T-helper 1 cell treated with Interleukin-12 subunit alpha and Interleukin-12 subunit beta and Interleukin-4 antibody, amounts not matched to agents 30 μg/mL and 1 μg/mL, for 36 hours (primary cell): ENCODE measurements around the gene DYNC1LI1.

Source experiments
- H3K27ac Mint-ChIP-seq: one replicate; pipeline ENCODE4 v1.8.0; 2021; ENCODE audit warnings: mild to moderate bottlenecking, mixed read lengths
- H3K27me3 Mint-ChIP-seq: one replicate; pipeline ENCODE4 v1.8.0; 2021; ENCODE audit warnings: low read depth, mixed read lengths
- H3K36me3 Mint-ChIP-seq: one replicate; pipeline ENCODE4 v1.8.0; 2021; ENCODE audit warnings: low read depth, mixed read lengths
- H3K4me1 Mint-ChIP-seq: one replicate; pipeline ENCODE4 v1.8.0; 2021; ENCODE audit warnings: low read depth, mixed read lengths
- H3K4me3 Mint-ChIP-seq: one replicate; pipeline ENCODE4 v1.8.0; 2021; ENCODE audit warnings: mild to moderate bottlenecking, moderate library complexity, mixed read lengths
- H3K9me3 Mint-ChIP-seq: one replicate; pipeline ENCODE4 v1.8.0; 2021; ENCODE audit warnings: mixed read lengths

Gene DYNC1LI1

DNA sequence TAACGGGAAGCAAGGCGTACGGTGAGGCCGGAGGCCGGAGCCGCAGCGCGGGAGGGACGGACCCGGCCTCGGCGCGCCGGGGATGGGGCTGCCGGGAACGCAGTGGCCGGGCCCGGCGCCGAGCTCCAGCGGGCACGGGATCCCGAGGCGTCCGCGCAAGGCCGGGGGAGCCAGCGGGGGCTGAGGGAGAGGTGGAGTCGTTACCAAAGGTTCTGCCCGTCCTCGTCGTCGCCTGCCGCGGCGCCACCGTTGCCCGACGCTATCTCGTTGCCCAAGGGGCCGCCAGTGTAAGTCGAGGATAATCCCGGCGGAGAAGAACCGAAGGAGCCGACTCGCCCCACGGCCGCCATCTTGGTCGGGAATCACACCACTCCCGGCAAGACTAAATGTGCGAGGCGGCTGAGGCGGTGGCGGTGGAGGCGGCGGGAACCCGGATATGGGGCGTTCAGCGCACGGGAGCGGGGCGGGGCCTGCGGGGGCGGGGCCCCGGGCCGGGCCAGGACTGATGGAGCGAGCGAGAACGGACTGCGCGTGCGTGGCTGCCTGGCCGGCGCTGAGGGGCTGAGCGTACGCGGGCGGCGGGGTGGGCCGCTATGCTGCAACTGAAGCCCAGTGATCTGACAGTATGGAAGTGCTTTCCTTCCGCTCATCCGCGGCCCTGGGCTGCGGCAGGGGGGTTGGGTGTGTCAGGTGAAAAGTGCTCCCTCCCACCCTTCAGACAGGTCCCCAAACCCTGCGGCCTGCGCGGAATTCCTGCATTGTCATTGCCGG is at the start of gene DYNC1LI1:
Gene DYNC1LI1 (minus strand): TSS at position 438 of the 771 bp plus-strand sequence. CDS start 88 bp downstream, at position 350.
- peak within 1 kb of the TSS; percentile 85 for H3K27ac Mint-ChIP-seq
- peak within 1 kb of the TSS; percentile 88 for H3K4me3 Mint-ChIP-seq
- peaks cover 4% of the 10 kb centered on the region for H3K36me3 Mint-ChIP-seq
- no peaks in the 10 kb centered on the region for H3K27me3 Mint-ChIP-seq
- H3K9me3 Mint-ChIP-seq: no peaks in the 10 kb centered on the region
- peaks cover 19% of the 10 kb centered on the region for H3K4me1 Mint-ChIP-seq

- peaks cover 27% of the 10 kb centered on the region for H3K27me3 Mint-ChIP-seq
Measured at GRCh38 chr3:32619395-32619794, 48.7 kb upstream of the DYNC1LI1 start.

GRCh38 chr3:32616267-32616962 is 45.8 kb upstream of the DYNC1LI1 start:
- H3K4me3 Mint-ChIP-seq: no peak overlapping the region
- H3K36me3 Mint-ChIP-seq: no peaks in the 10 kb centered on the region
- no peak overlapping the region for H3K27ac Mint-ChIP-seq
- no peaks in the 10 kb centered on the region for H3K4me1 Mint-ChIP-seq
- peaks cover 18% of the 10 kb centered on the region for H3K27me3 Mint-ChIP-seq
- peaks cover 8% of the 10 kb centered on the region for H3K9me3 Mint-ChIP-seq

More at GRCh38 chr3:32619395-32619794, 48.7 kb upstream of the DYNC1LI1 start:
- H3K36me3 Mint-ChIP-seq: no peaks in the 10 kb centered on the region
- H3K4me1 Mint-ChIP-seq: no peaks in the 10 kb centered on the region
- no peak overlapping the region for H3K27ac Mint-ChIP-seq
- H3K9me3 Mint-ChIP-seq: peaks cover 8% of the 10 kb centered on the region
- H3K4me3 Mint-ChIP-seq: no peak overlapping the region

- H3K9me3 Mint-ChIP-seq: peaks cover 8% of the 10 kb centered on the region
- H3K4me3 Mint-ChIP-seq: no peak overlapping the region
- peaks cover 10% of the 10 kb centered on the region for H3K27me3 Mint-ChIP-seq
- no peak overlapping the region for H3K27ac Mint-ChIP-seq
- H3K36me3 Mint-ChIP-seq: no peaks in the 10 kb centered on the region
- no peaks in the 10 kb centered on the region for H3K4me1 Mint-ChIP-seq
Measured at GRCh38 chr3:32614956-32615355, 44.3 kb upstream of the DYNC1LI1 start.

- Mint-ChIP-seq H3K4me1 (no peaks in the 10 kb centered on the region), H3K4me3 (no peak overlapping the region), H3K27me3 (peaks cover 4% of the 10 kb centered on the region), H3K36me3 (no peaks in the 10 kb centered on the region), H3K27ac (no peak overlapping the region), H3K9me3 (no peaks in the 10 kb centered on the region)
Measured at GRCh38 chr3:32613183-32613582, 42.5 kb upstream of the DYNC1LI1 start.

GRCh38 chr3:32612547-32612946 is 41.9 kb upstream of the DYNC1LI1 start:
- Mint-ChIP-seq H3K36me3 (no peaks in the 10 kb centered on the region), H3K4me1 (no peaks in the 10 kb centered on the region), H3K27ac (no peak overlapping the region)

DNA sequence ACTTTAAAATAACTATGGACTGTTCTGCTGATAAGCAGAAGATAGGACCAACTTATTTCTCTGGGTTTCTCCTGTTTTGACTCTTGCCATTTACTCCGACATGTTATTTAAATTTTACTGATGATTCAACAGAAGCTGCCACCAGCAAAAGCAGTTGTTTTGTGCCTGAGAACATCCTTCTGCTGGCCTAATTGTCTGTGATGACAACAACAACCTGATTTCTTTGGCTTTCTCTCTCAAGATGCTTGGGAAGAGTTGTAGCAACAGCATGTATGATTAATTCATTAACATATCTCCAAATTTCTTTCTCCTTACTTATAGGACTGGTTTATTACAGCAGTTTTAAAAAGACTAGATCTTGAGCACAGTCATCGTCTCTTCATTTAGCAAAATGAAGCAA is 36.9 kb upstream of the DYNC1LI1 start:
- no peaks in the 10 kb centered on the region for H3K4me1 Mint-ChIP-seq
- H3K27me3 Mint-ChIP-seq: peaks cover 4% of the 10 kb centered on the region
- H3K36me3 Mint-ChIP-seq: no peaks in the 10 kb centered on the region
- H3K9me3 Mint-ChIP-seq: no peaks in the 10 kb centered on the region
- no peak overlapping the region for H3K4me3 Mint-ChIP-seq
- H3K27ac Mint-ChIP-seq: no peak overlapping the region

More at GRCh38 chr3:32612547-32612946, 41.9 kb upstream of the DYNC1LI1 start:
- H3K4me3 Mint-ChIP-seq: no peak overlapping the region
- peaks cover 4% of the 10 kb centered on the region for H3K27me3 Mint-ChIP-seq
- no peaks in the 10 kb centered on the region for H3K9me3 Mint-ChIP-seq

GRCh38 chr3:32606960-32607359 is 36.3 kb upstream of the DYNC1LI1 start:
- Mint-ChIP-seq H3K9me3 (no peaks in the 10 kb centered on the region), H3K27ac (no peak overlapping the region), H3K27me3 (peaks cover 5% of the 10 kb centered on the region), H3K36me3 (no peaks in the 10 kb centered on the region), H3K4me3 (no peak overlapping the region), H3K4me1 (no peaks in the 10 kb centered on the region)

DNA sequence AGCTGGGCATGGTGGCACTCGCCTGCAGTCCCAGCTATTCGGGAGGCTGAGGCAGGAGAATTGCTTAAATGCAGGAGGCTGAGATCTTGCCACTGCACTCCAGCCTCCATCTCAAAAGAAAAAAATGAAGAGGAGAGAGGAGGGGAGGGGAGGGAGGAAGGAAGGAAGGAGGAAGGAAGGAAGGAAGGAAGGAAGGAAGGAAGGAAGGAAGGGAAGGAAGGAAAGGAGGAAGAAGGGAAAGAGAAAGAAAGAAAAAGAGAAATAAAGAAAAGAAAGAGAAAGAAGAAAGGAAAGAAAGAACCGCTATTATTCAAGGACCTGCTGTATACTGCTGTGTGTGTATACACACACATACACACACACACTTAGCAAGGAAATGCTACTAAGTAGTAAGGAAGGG is 35.6 kb upstream of the DYNC1LI1 start:
- Mint-ChIP-seq H3K27ac (no peak overlapping the region), H3K27me3 (peaks cover 10% of the 10 kb centered on the region), H3K4me3 (no peak overlapping the region), H3K36me3 (no peaks in the 10 kb centered on the region), H3K4me1 (no peaks in the 10 kb centered on the region), H3K9me3 (no peaks in the 10 kb centered on the region)

DNA sequence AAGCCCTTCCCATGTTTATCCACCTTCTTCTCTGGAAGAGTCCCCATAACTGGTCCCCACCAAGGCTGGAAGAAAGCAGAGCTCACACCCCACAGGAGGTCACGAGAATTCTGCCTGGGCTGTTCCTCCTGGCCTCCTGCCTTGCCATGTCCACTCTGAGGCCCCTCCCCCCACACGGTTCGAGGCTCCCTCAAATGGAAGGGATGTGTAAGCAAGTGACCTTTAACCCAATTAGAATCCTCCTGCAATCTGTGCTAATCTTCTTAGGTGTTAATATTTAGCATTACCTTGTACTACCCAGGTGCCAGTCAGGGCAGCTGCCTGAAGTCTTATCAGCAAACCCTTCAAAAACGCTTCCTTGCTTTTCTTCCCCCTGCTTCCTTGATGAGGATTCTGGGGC is 32.4 kb upstream of the DYNC1LI1 start:
- H3K4me3 Mint-ChIP-seq: no peak overlapping the region
- no peaks in the 10 kb centered on the region for H3K9me3 Mint-ChIP-seq
- no peak overlapping the region for H3K27ac Mint-ChIP-seq
- H3K4me1 Mint-ChIP-seq: no peaks in the 10 kb centered on the region
- H3K27me3 Mint-ChIP-seq: peaks cover 10% of the 10 kb centered on the region
- H3K36me3 Mint-ChIP-seq: no peaks in the 10 kb centered on the region

DNA sequence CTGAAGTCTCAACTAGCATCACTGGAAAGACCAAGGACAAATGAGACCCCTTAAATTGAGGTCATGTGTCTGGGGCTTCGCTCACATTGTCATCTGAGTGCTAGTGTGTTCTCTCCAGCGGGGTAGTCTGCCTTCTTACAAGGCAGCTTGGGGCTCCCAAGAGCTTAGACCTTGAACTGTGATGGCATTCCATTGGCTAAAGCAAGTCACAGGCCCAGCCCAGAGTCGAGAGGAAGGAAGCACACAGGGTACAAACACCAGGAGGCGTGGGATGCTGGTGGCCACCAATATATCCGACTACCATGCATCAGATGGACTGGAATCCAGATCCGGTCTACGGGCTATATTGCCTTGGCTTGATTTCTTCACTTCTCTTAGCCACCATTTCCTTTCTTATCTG is 31.5 kb upstream of the DYNC1LI1 start:
- Mint-ChIP-seq H3K4me3 (no peak overlapping the region), H3K27ac (no peak overlapping the region)

DNA sequence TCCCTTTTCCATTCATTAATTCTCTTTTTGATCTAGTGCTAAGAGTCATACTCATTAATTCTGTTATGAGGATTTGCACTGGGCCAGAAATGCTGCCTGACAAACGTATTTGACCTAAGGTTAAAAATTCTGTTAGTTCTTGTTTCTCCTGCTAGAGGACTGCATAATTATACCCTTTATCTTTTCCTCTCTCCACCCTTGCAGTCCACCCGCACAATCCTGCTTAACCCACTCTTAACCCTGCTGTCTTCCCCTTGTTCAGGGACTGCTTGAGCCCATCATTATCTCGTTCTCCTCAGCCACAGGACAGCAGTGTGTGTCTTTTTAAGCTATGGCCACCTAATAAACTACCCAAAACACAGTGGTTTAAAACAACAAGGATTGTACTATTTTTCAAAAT is 31.1 kb upstream of the DYNC1LI1 start:
- no peak overlapping the region for H3K27ac Mint-ChIP-seq
- no peaks in the 10 kb centered on the region for H3K9me3 Mint-ChIP-seq
- peaks cover 15% of the 10 kb centered on the region for H3K27me3 Mint-ChIP-seq
- no peaks in the 10 kb centered on the region for H3K36me3 Mint-ChIP-seq
- no peaks in the 10 kb centered on the region for H3K4me1 Mint-ChIP-seq
- no peak overlapping the region for H3K4me3 Mint-ChIP-seq

More for the DNA sequence above, 31.5 kb upstream of the DYNC1LI1 start:
- Mint-ChIP-seq H3K9me3 (no peaks in the 10 kb centered on the region), H3K27me3 (peaks cover 15% of the 10 kb centered on the region), H3K4me1 (no peaks in the 10 kb centered on the region), H3K36me3 (no peaks in the 10 kb centered on the region)

- no peak overlapping the region for H3K4me3 Mint-ChIP-seq
- no peak overlapping the region for H3K27ac Mint-ChIP-seq
- H3K36me3 Mint-ChIP-seq: no peaks in the 10 kb centered on the region
- H3K4me1 Mint-ChIP-seq: no peaks in the 10 kb centered on the region
- H3K27me3 Mint-ChIP-seq: peaks cover 15% of the 10 kb centered on the region
- no peaks in the 10 kb centered on the region for H3K9me3 Mint-ChIP-seq
Measured at GRCh38 chr3:32597656-32598055, 27.0 kb upstream of the DYNC1LI1 start.

- Mint-ChIP-seq H3K36me3 (no peaks in the 10 kb centered on the region), H3K27me3 (peaks cover 13% of the 10 kb centered on the region), H3K4me1 (no peaks in the 10 kb centered on the region), H3K4me3 (no peak overlapping the region), H3K27ac (no peak overlapping the region), H3K9me3 (no peaks in the 10 kb centered on the region)
Measured at GRCh38 chr3:32596909-32597369, 26.3 kb upstream of the DYNC1LI1 start.
